ENCODE results near the gene PAXIP1.

Gene PAXIP1

DNA sequence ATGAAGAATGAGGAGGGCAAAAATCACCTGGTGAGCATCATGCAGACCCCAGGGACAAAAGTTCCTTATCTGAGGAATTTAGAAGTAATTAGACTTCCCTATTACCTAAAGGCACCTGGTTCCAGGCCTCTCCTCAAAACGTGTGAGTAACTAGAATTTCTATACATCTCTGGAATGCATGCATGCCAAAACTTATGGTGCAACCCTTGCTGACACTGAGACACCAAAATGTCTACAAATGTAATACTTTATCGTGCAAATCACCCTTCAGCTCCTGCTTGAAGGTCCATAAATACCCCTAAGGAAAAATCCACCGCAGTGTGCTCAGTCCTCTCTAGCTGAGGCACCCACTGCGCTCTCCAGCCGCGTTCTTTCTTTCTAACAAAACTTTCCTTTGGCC, 84.2 kb downstream of the PAXIP1 start:
- no peak overlapping the region for H3K4me3 ChIP-seq (ENCODE audit: low read depth, low read length)
- DNase-seq (ENCODE audit: low read depth) = no peak
- TF ChIP-seq CTCF (IDR thresholded peaks at IDR 0.05; ENCODE audit: insufficient read depth, low read depth, low read length, missing control alignments) = no peak

- no peak for TF ChIP-seq CTCF (IDR thresholded peaks at IDR 0.05; ENCODE audit: insufficient read depth, low read depth, low read length, missing control alignments)
- H3K4me3 ChIP-seq (ENCODE audit: low read depth, low read length) = no peak overlapping the region
Observed at GRCh38 chr7:154918266-154918665, 84.7 kb downstream of the PAXIP1 start.

GRCh38 chr7:154917808-154918160, 85.1 kb downstream of the PAXIP1 start:
- no peak overlapping the region for H3K4me3 ChIP-seq (ENCODE audit: low read depth, low read length)
- no peak for DNase-seq (ENCODE audit: low read depth)
- TF ChIP-seq CTCF (IDR thresholded peaks at IDR 0.05; ENCODE audit: insufficient read depth, low read depth, low read length, missing control alignments) = no peak

More at GRCh38 chr7:154918266-154918665, 84.7 kb downstream of the PAXIP1 start:
- DNase-seq (ENCODE audit: low read depth) = no peak

DNA sequence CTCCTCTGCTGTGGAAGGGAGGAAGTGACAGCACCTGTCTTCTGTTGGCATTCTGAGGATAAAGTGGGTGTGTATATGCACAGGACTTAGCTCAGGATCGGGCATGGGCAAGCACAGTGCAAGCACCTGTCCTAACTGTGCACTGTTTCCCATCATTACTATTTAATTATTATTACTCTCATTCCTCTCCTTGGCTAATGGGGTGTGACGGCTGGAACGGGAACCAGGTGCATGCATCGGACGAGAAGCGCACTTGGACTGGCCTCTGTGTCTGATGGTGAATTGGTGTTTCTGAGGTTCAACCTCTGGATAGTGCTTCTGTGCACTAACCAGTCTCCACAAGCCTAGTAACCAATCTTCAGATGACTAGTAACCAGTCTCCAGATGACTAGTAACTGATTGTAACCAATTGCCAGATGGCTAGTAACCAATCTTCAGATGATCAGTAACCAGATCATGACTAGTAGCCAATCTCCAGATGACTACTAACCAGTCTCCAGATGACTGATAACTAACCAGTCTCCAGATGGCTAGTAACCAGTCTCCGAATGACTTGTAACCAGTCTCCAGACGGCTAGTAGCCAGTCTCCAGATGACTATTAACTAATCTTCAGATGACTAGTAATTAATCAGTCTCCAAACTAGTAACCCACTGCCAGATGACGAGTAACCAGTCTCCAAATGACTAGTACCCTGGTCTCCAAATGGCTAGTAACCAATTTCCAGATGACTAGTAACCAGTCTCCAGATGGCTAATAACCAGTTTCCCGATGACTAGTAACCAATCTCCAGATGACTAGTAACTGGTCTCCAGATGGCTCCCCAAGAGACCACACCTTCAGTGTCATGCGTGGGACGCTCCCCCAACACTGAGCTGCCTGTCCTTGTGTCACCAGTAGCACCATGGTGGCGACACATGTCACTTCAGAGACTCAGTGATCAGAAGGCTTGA, 85.8 kb downstream of the PAXIP1 start:
- DNase-seq (ENCODE audit: low read depth) = no peak
- H3K4me3 ChIP-seq (ENCODE audit: low read depth, low read length) = no peak overlapping the region
- no peak for TF ChIP-seq CTCF (IDR thresholded peaks at IDR 0.05; ENCODE audit: insufficient read depth, low read depth, low read length, missing control alignments)

GRCh38 chr7:154916381-154916780, 86.5 kb downstream of the PAXIP1 start:
- DNase-seq (ENCODE audit: low read depth) = no peak
- H3K4me3 ChIP-seq (ENCODE audit: low read depth, low read length) = no peak overlapping the region
- no peak for TF ChIP-seq CTCF (IDR thresholded peaks at IDR 0.05; ENCODE audit: insufficient read depth, low read depth, low read length, missing control alignments)

DNA sequence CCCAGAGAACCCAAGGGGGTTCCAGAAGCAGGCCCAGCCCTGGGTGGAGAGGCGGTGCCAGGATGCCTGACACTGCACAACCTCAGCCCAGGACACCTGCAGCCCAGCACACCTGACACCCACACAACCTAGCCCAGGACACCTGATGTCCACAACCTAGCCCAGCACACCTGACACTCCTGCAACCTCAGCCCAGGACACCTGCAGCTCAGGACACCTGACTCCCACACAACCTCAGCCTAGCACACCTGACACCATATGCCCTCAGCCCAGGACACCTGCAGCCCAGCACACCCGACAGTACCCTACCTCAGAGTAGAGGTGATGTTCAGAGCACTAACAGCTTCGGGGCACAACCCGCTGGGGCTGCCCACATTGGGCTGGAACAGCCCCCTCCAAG, 87.3 kb downstream of the PAXIP1 start:
- DNase-seq (ENCODE audit: low read depth) = no peak
- no peak overlapping the region for H3K4me3 ChIP-seq (ENCODE audit: low read depth, low read length)
- no peak for TF ChIP-seq CTCF (IDR thresholded peaks at IDR 0.05; ENCODE audit: insufficient read depth, low read depth, low read length, missing control alignments)

DNA sequence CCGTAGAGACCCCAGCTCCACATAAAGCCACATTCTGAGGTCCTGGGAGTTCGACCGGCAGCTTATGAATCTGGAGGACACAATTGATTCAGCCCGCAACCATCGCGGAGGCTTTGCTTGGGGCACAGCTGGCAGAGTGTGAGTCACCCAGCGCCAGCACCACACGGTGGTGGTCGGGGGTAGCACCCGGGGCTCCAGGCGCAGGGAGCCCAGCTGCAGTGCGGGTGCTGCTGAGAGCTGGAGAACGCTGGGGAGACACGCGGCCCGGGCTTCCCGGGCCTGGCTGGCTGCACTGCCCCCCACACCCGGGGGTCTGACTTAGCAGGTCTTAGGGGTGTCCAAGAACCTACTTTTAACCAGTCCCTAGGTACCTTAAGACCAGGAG, 87.9 kb downstream of the PAXIP1 start:
- no peak for DNase-seq (ENCODE audit: low read depth)
- no peak for TF ChIP-seq CTCF (IDR thresholded peaks at IDR 0.05; ENCODE audit: insufficient read depth, low read depth, low read length, missing control alignments)
- H3K4me3 ChIP-seq (ENCODE audit: low read depth, low read length) = no peak overlapping the region
